HEK293T (cell line): ENCODE data around the gene COL9A3.

ENCODE experiments used
- BHLHE40 ChIP-seq: fragments of 450-650 bp; IDR thresholded peaks from 2 replicates; pipeline ENCODE4 v1.6.1; 2016; ENCODE audit warnings: mild to moderate bottlenecking, moderate library complexity, borderline replicate concordance
- FOXA1 ChIP-seq: fragments of 450-650 bp; IDR thresholded peaks from 2 replicates; pipeline ENCODE4 v1.6.1; 2016; ENCODE audit warnings: mild to moderate bottlenecking
- FOXM1 ChIP-seq: fragments of 450-650 bp; IDR thresholded peaks from 2 replicates; pipeline ENCODE4 v1.6.1; 2017; ENCODE audit warnings: mild to moderate bottlenecking, borderline replicate concordance
- HDGF ChIP-seq: fragments of 450-650 bp; IDR thresholded peaks from 2 replicates; pipeline ENCODE4 v1.6.1; 2017; ENCODE audit warnings: antibody characterized with exemption, borderline replicate concordance
- L3MBTL2 ChIP-seq: fragments of 450-650 bp; conservative IDR thresholded peaks from 2 replicates; pipeline ENCODE4 v1.6.1; 2016; ENCODE audit warnings: mild to moderate bottlenecking
- LEF1 ChIP-seq: fragments of 450-650 bp; IDR thresholded peaks from 2 replicates; pipeline ENCODE4 v1.6.1; 2017; ENCODE audit warnings: mild to moderate bottlenecking, borderline replicate concordance
- NFRKB ChIP-seq: fragments of 450-650 bp; IDR thresholded peaks from 2 replicates; pipeline ENCODE4 v1.6.1; 2016; ENCODE audit warnings: mild to moderate bottlenecking, moderate library complexity
- SP1 ChIP-seq: fragments of 450-650 bp; IDR thresholded peaks from 2 replicates; pipeline ENCODE4 v1.6.1; 2017
- SUZ12 ChIP-seq: fragments of 450-650 bp; IDR thresholded peaks from 2 replicates; pipeline ENCODE4 v1.6.1; 2016; ENCODE audit warnings: mild to moderate bottlenecking
- TARDBP ChIP-seq: fragments of 450-650 bp; IDR thresholded peaks from 2 replicates; pipeline ENCODE4 v1.6.1; 2016
- ZNF384 ChIP-seq: fragments of 450-650 bp; IDR thresholded peaks from 2 replicates; pipeline ENCODE4 v1.6.1; 2016

- TF ChIP-seq NFRKB = no peak
- no peak for TF ChIP-seq LEF1
- TF ChIP-seq SP1 = no peak
- no peak for TF ChIP-seq L3MBTL2
- TF ChIP-seq SUZ12 = no peak
- TF ChIP-seq ZNF384 = no peak
- TF ChIP-seq TARDBP = no peak
- TF ChIP-seq BHLHE40 = no peak
- no peak for TF ChIP-seq HDGF
- TF ChIP-seq FOXM1 = no peak
- TF ChIP-seq FOXA1 = no peak
Observed at GRCh38 chr20:62814709-62815065, 2.2 kb upstream of the COL9A3 start.
